Measurements from ENCODE around the gene VCX2. TPM values are rescaled to one million over a fixed set of nuclear protein-coding genes. Genes with fewer than 3 reads are reported as not detected.

Gene VCX2
- total and polyA plus RNA-seq, 7 donors = not detected

- intact Hi-C loops (cut with DNase I) = no loop called here
- 78 to 92% (median 91%) methylated on average over 3 of the region's 3 CpGs for WGBS, 3 donors
- no peak for TF ChIP-seq CTCF (IDR thresholded peaks at IDR 0.05)
- Histone ChIP-seq H3K27me3 (ENCODE audit: insufficient read depth in 3 of 3, low read length in 2 of 3) (no peaks in the 10 kb centered on the region), H3K9me3 (no peaks in the 10 kb centered on the region), H3K27ac (no peak overlapping the region), H3K4me3 (no peak overlapping the region), H3K36me3 (ENCODE audit: insufficient read depth in 1 of 2, low read depth in 1 of 2) (no peaks in the 10 kb centered on the region), H3K4me1 (no peaks in the 10 kb centered on the region)
- DNase-seq (no peak), ATAC-seq (no peak)
Measured at GRCh38 chrX:8141896-8142295, 29.2 kb downstream of the VCX2 start.

GRCh38 chrX:8140986-8141744, 29.9 kb downstream of the VCX2 start:
- no peak for TF ChIP-seq CTCF (IDR thresholded peaks at IDR 0.05)
- DNase-seq (no peak), ATAC-seq (no peak)
- no peak overlapping the region for H3K4me3 ChIP-seq
- intact Hi-C loops (cut with DNase I) = no loop called here
- no peaks in the 10 kb centered on the region for H3K27me3 ChIP-seq (ENCODE audit: insufficient read depth in 3 of 3, low read length in 2 of 3)
- H3K9me3 ChIP-seq = no peaks in the 10 kb centered on the region
- H3K36me3 ChIP-seq (ENCODE audit: insufficient read depth in 1 of 2, low read depth in 1 of 2) = no peaks in the 10 kb centered on the region
- no peak overlapping the region for H3K27ac ChIP-seq
- WGBS, 3 donors = 88 to 91% (median 89%) methylated on average over 10 of the region's 10 CpGs
- no peaks in the 10 kb centered on the region for H3K4me1 ChIP-seq

GRCh38 chrX:8139716-8140115, 31.4 kb downstream of the VCX2 start:
- Histone ChIP-seq H3K27me3 (ENCODE audit: insufficient read depth in 3 of 3, low read length in 2 of 3) (no peaks in the 10 kb centered on the region), H3K9me3 (no peaks in the 10 kb centered on the region), H3K27ac (no peak overlapping the region), H3K4me1 (no peaks in the 10 kb centered on the region), H3K36me3 (ENCODE audit: insufficient read depth in 1 of 2, low read depth in 1 of 2) (no peaks in the 10 kb centered on the region), H3K4me3 (no peak overlapping the region)
- WGBS, 3 donors = 55 to 66% (median 56%) methylated on average over 4 of the region's 4 CpGs
- ATAC-seq (no peak), DNase-seq (no peak)
- intact Hi-C loops (cut with DNase I) = no loop called here
- TF ChIP-seq CTCF (IDR thresholded peaks at IDR 0.05) = no peak

DNA sequence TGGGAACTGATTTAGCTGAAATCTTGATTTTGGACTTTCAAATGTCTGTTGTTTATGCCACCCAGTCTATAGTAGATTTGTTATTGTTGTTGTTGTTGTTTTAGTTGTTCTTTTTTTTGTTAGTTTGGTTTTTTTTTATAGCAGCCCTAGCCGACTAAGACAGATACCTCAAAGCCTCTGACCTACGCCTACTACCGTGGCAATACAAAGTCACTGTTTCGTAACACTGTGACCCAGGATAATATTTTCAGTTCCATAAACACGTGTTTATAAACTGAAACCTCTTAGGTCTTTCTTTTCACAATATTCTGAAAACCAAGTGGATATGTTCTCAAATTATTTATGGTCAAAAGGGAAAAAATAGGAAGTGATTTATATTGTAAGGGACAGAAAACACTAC, 32.8 kb downstream of the VCX2 start:
- intact Hi-C loops (cut with DNase I) = no loop called here
- TF ChIP-seq CTCF (IDR thresholded peaks at IDR 0.05) = no peak
- ATAC-seq = no peak

DNA sequence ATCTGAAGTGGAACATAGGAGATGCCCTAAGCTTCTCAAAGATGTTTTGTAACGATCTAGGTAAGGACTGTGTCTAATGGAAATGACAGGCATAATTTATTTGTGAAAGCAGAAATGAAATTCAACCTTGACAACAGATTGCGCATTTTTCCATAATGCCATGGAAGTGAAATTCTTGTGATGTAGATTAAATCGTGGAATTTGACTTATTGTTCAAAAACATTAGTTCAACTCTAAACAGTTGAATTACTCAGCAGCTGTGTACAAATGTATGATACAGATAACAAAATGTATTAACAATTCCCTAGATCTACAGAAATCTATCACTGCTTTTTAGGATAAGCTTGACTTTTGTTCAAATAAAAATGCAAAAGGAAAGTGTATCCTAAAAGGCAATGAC, 44.4 kb downstream of the VCX2 start:
- Histone ChIP-seq H3K27ac (no peak overlapping the region), H3K27me3 (ENCODE audit: insufficient read depth in 3 of 3, low read length in 2 of 3) (no peaks in the 10 kb centered on the region), H3K4me3 (no peak overlapping the region), H3K36me3 (ENCODE audit: insufficient read depth in 1 of 2, low read depth in 1 of 2) (no peaks in the 10 kb centered on the region), H3K9me3 (no peaks in the 10 kb centered on the region), H3K4me1 (no peaks in the 10 kb centered on the region)
- WGBS, 3 donors = 51 to 59% (median 55%) methylated on average over 3 of the region's 3 CpGs
- ATAC-seq (no peak), DNase-seq (no peak)
- intact Hi-C loops (cut with DNase I) = no loop called here
- no peak for TF ChIP-seq CTCF (IDR thresholded peaks at IDR 0.05)

More for the DNA sequence above, 32.8 kb downstream of the VCX2 start:
- no peak for DNase-seq
- Histone ChIP-seq H3K27ac (no peak overlapping the region), H3K36me3 (ENCODE audit: insufficient read depth in 1 of 2, low read depth in 1 of 2) (no peaks in the 10 kb centered on the region), H3K27me3 (ENCODE audit: insufficient read depth in 3 of 3, low read length in 2 of 3) (no peaks in the 10 kb centered on the region), H3K9me3 (peaks cover 3% of the 10 kb centered on the region), H3K4me1 (no peaks in the 10 kb centered on the region), H3K4me3 (no peak overlapping the region)
- WGBS, 3 donors = 76 to 83% (median 77%) methylated on average over 5 of the region's 5 CpGs

All from psoas muscle (tissue), 8 donors.